Activated CD4-positive, alpha-beta T cell treated with anti-CD3 and anti-CD28 coated beads, Interleukin-2, Interleukin-4, amounts not matched to agents 100 ng/mL and 50 ng/mL, durations not matched to agents 16 hours and 8 hours (primary cell): ENCODE measurements around the gene PSMD1.

ENCODE experiments used
- DNase-seq: peaks from one replicate; pipeline ENCODE4 v3.0.0-alpha.2; 2020; ENCODE audit warnings: low spot score

PSMD1 gene

GRCh38 chr2:231036131-231036530 lies 20.5 kb upstream of the PSMD1 start:
- DNase-seq = no peak

- DNase-seq = no peak
Measured at GRCh38 chr2:231036578-231037106, 20.0 kb upstream of the PSMD1 start.

GRCh38 chr2:231037202-231037730 lies 19.4 kb upstream of the PSMD1 start, which contains the start of gene C2orf72:
Gene C2orf72, plus strand, starts transcription at chr2:231037523. Its CDS starts 43 bp downstream, at chr2:231037566.
- DNase-seq = no peak

GRCh38 chr2:231037731-231038482 lies 18.8 kb upstream of the PSMD1 start:
- DNase-seq = no peak

GRCh38 chr2:231038483-231039293 lies 18.0 kb upstream of the PSMD1 start:
- no peak for DNase-seq

- no peak for DNase-seq
Measured at GRCh38 chr2:231039294-231039664, 17.4 kb upstream of the PSMD1 start.

- no peak for DNase-seq
Measured at GRCh38 chr2:231039821-231040364, 16.8 kb upstream of the PSMD1 start.

GRCh38 chr2:231041061-231041689 lies 15.5 kb upstream of the PSMD1 start:
- DNase-seq = no peak

GRCh38 chr2:231043796-231044195 lies 12.9 kb upstream of the PSMD1 start:
- no peak for DNase-seq

- DNase-seq = no peak
Measured at GRCh38 chr2:231046916-231047273, 9.8 kb upstream of the PSMD1 start.

GRCh38 chr2:231047274-231047922 lies 9.3 kb upstream of the PSMD1 start:
- DNase-seq = no peak

- no peak for DNase-seq
Measured at GRCh38 chr2:231047923-231048915, 8.4 kb upstream of the PSMD1 start.

GRCh38 chr2:231049286-231050017 lies 7.2 kb upstream of the PSMD1 start:
- DNase-seq = no peak

- DNase-seq = no peak
Measured at GRCh38 chr2:231050018-231050901, 6.4 kb upstream of the PSMD1 start.

GRCh38 chr2:231051116-231051515 lies 5.6 kb upstream of the PSMD1 start:
- DNase-seq = no peak

GRCh38 chr2:231052494-231053451 lies 3.9 kb upstream of the PSMD1 start:
- peak; percentile 89 for DNase-seq

- no peak for DNase-seq
Measured at GRCh38 chr2:231053846-231054245, 2.8 kb upstream of the PSMD1 start.
